Heart left ventricle (tissue), 16 donors: ENCODE data around the gene MINDY3. TPM values are rescaled to one million over a fixed set of nuclear protein-coding genes. Genes with fewer than 3 reads are reported as not detected.

Experiments
- ATAC-seq, 4 donors: fragments of 200-7000 bp; cut with Tn5 transposase; one replicate each; pipeline ENCODE4 v1.9.1; 2020 to 2022; ENCODE audit warnings: moderate library complexity in 4 of 4, mild to moderate bottlenecking in 3 of 4, moderate number of reproducible peaks in 1 of 4
- DNase-seq, 5 donors: peaks; one replicate each; pipeline ENCODE4 v3.0.0-alpha.2; 2020
- H3K27ac ChIP-seq, 12 donors: fragments of 200-600 bp; sonication (generic) in 4 of 12; one replicate each; pipeline versions ENCODE4 v1.5.0 to v1.8.0; 2016 to 2022; ENCODE audit warnings: mild to moderate bottlenecking in 2 of 12
- H3K27me3 ChIP-seq, 9 donors: fragments of 200-600 bp; sonication (generic) in 2 of 9; one replicate each; pipeline versions ENCODE4 v1.5.1 to v1.8.0; 2016 to 2022; ENCODE audit warnings: mild to moderate bottlenecking in 3 of 9
- H3K36me3 ChIP-seq, 9 donors: fragments of 200-600 bp; sonication (generic) in 2 of 9; one replicate each; pipeline versions ENCODE4 v1.5.0 to v1.8.0; 2018 to 2022; ENCODE audit warnings: mild to moderate bottlenecking in 2 of 9
- H3K4me1 ChIP-seq, 12 donors: fragments of 200-600 bp; sonication (generic) in 4 of 12; one replicate each; pipeline versions ENCODE4 v1.5.0 to v1.8.0; 2016 to 2022; ENCODE audit warnings: mild to moderate bottlenecking in 3 of 12
- H3K4me3 ChIP-seq, 12 donors: fragments of 200-600 bp; sonication (generic) in 4 of 12; one replicate each; pipeline versions ENCODE4 v1.5.0 to v1.8.0; 2017 to 2022; ENCODE audit warnings: mild to moderate bottlenecking in 9 of 12, moderate library complexity in 4 of 12
- H3K9me3 ChIP-seq, 12 donors: fragments of 200-600 bp; sonication (generic) in 4 of 12; one replicate each; pipeline versions ENCODE4 v1.5.0 to v1.8.0; 2016 to 2022; ENCODE audit warnings: mild to moderate bottlenecking in 1 of 12
- CTCF ChIP-seq, 12 donors: fragments of 200-600 bp; sonication (generic) in 4 of 12; IDR thresholded peaks; one replicate each; pipeline versions ENCODE4 v1.5.0 to v1.8.0; 2018 to 2022; ENCODE audit warnings: antibody characterized with exemption in 12 of 12, mild to moderate bottlenecking in 5 of 12
- POLR2A ChIP-seq, 2 donors: fragments of 450-650 bp; IDR thresholded peaks; one replicate each; pipeline ENCODE4 v1.6.1; 2017; ENCODE audit warnings: antibody characterized with exemption in 2 of 2, mild to moderate bottlenecking in 2 of 2, moderate library complexity in 2 of 2
- WGBS, 4 donors: extraction: QIAGEN DNeasy Blood & Tissue Kit in 2 of 4; methylation state at CpG; one replicate each; pipeline versions ENCODE4 v1.1.5 to v1.1.7; 2013 to 2018; 5-methylcytosine and 5-hydroxymethylcytosine counted together
- intact Hi-C, 10 donors: fragments of 100-400 bp; cut with DNase I; formaldehyde crosslinking; loops; one replicate each; pipeline versions ENCODE4 v1.11.1 to v1.14.2; 2022
- polyA plus RNA-seq, 2 donors: library from polyadenylated mRNA; stranded (reverse); fragments of 200-250 nt; gene quantifications; one replicate each; pipeline ENCODE4 v1.2.3, GENCODE V29; 2013
- total RNA-seq, 9 donors: library from RNA; depleted of rRNA in 2 of 9; stranded (reverse); fragments of >200 nt in 2 of 9; fragmentation: NEBNext Ultra II Directional in 3 of 9; extraction: Animal tissue kit (Norgen Biotek cat#: 25700) in 3 of 9; gene quantifications; one replicate each; pipeline versions ENCODE4 v1.1.0 to v1.2.4, GENCODE V29; 2016 to 2023
- donor health status: ischemic (EF 13 %, LVEDD 7.1; RV severe dilation, severe dysfunction).
- donor health status: healthy with polysubstance abuse.
- donor health status: DM: no; HTN: yes; CAD: no.
- donor health status: DM: no; HTN: no; CAD: no.
- donor health status: ischemic (EF 25% LVEDD 6.9; RV normal size, moderate dysfunction).
- donor health status: ischemic (EF 25% LVEDD 5.7; RV mildly dilated, moderate dysfunction).
- donor health status: healthy.
- donor health status: DM: yes; HTN: yes; CAD: no.
- donor health status: ischemic (EF 35%, LVEDD 5.7; RV mildly dilated, moderate dysfunction).
- donor health status: nonischemic (EF 11% LVEDD 7.7; RV severe dilation, severe dysfunction).
- donor health status: DM: yes; HTN: yes; CAD: no.
- donor health status: PGD.
- donor health status: ischemic (EF 29% LVEDD 5.4; RV normal size, mild dysfunction).
- donor health status: nonischemic (EF 23%, LVEDD 6.1; RV moderate dilation, normal function).

MINDY3 gene
- total and polyA plus RNA-seq, 11 donors, result 7.6 to 31.0 (median 21.0) TPM

DNA sequence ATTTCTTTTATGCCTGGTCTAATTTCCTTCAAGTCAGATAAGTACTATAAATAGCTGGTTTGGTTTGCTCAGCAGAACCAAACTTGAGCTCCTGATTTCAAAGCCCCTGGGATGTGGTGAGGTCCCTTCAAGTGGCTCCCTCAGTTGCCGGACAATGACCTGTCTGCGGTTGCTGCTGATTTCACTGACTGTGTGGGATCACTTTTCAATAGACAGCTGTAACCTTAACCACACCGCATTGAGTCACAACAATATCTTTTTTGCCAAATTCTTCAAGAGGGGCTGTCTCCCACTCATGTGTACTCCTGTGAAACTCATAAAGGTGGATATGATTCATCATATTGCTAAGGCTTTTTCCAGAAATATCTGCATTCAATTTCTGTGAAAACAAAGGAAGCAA lies 117.5 kb downstream of the MINDY3 start:
- H3K36me3 ChIP-seq, result no peaks in the 10 kb centered on the region
- H3K4me1 ChIP-seq, result peaks cover 0 to 16% (median 0%) of the 10 kb centered on the region in 12 donors
- ATAC-seq, result peak in 1 of 4 donors; percentile 24
- intact Hi-C loops, result loop anchor here in 1 of 10 donors (5.0 kb wide), 1 partner anchor 79 kb away; no protein-coding TSS in a partner anchor
- DNase-seq, result no peak
- no peaks in the 10 kb centered on the region for H3K27me3 ChIP-seq
- WGBS, 4 donors, result 59 to 72% (median 68%) methylated on average over 3 of the region's 3 CpGs
- no peak overlapping the region for H3K4me3 ChIP-seq
- H3K9me3 ChIP-seq, result no peaks in the 10 kb centered on the region
- no peak overlapping the region for H3K27ac ChIP-seq
- TF ChIP-seq CTCF (IDR thresholded peaks at IDR 0.05) (no peak), POLR2A (IDR thresholded peaks at IDR 0.05) (no peak)

DNA sequence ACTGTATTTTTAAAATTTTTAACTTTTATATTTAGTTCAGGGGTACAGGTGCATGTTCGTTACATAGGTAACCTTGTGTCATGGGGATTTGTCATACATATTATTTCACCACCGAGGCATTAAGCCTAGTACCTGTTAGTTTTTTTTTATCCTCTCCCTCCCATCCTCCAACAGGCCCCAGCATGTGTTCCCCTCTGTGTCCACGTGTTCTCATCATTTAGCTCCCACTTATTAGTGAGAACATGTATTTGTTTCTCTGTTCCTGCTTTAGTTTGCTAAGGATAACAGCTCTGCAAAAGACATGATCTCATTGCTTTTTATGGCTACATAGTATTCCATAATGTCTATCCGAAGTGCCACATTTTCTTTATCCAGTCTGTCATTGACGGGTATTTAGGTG lies 118.2 kb downstream of the MINDY3 start:
- 65 to 67% (median 66%) methylated on average over 5 of the region's 5 CpGs for WGBS, 4 donors
- ATAC-seq, result no peak
- peaks cover 0 to 20% (median 0%) of the 10 kb centered on the region in 12 donors for H3K4me1 ChIP-seq
- TF ChIP-seq CTCF (IDR thresholded peaks at IDR 0.05), result no peak
- H3K4me3 ChIP-seq, result no peak overlapping the region
- no peak for DNase-seq
- intact Hi-C loops, result loop anchor here in 1 of 10 donors (5.0 kb wide), 1 partner anchor 80 kb away; no protein-coding TSS in a partner anchor
- no peaks in the 10 kb centered on the region for H3K36me3 ChIP-seq
- H3K9me3 ChIP-seq, result no peaks in the 10 kb centered on the region
- H3K27ac ChIP-seq, result no peak overlapping the region
- H3K27me3 ChIP-seq, result no peaks in the 10 kb centered on the region

DNA sequence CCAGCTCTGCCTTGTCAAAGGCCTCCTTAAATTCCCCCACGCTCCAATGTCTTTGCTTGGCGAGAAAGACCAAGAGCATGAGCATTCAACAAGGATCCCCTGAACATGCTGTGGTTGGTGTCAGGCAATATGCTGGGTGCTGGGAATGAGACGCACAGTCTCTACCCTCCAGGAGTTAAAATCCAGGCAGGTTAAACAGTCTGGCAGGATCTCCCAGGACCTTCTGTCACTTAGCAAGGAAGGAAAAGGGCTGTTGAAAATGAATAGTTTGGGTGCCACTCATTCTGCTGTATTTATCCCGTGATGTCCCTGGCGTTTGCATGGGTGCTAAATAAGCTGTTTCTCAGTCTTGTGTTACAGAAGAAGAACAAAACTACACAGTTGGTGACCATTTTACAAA lies 118.7 kb downstream of the MINDY3 start:
- Histone ChIP-seq H3K9me3 (no peaks in the 10 kb centered on the region), H3K27me3 (no peaks in the 10 kb centered on the region), H3K36me3 (no peaks in the 10 kb centered on the region), H3K4me1 (peaks cover 0 to 19% (median 0%) of the 10 kb centered on the region in 12 donors), H3K27ac (no peak overlapping the region), H3K4me3 (no peak overlapping the region)
- no peak for ATAC-seq
- TF ChIP-seq CTCF (IDR thresholded peaks at IDR 0.05) (no peak), POLR2A (IDR thresholded peaks at IDR 0.05) (no peak)
- DNase-seq, result no peak
- intact Hi-C loops, result loop anchor here in 1 of 10 donors (5.0 kb wide), 1 partner anchor 81 kb away; no protein-coding TSS in a partner anchor
- 86 to 96% (median 91%) methylated on average over 5 of the region's 5 CpGs for WGBS, 4 donors

- DNase-seq, result no peak
- Histone ChIP-seq H3K27ac (no peak overlapping the region), H3K4me1 (peaks cover 0 to 15% (median 0%) of the 10 kb centered on the region in 12 donors), H3K4me3 (no peak overlapping the region), H3K27me3 (no peaks in the 10 kb centered on the region), H3K9me3 (no peaks in the 10 kb centered on the region), H3K36me3 (no peaks in the 10 kb centered on the region)
- no peak for ATAC-seq
- WGBS, 4 donors, result 92 to 97% (median 94%) methylated on average over 6 of the region's 6 CpGs
- intact Hi-C loops, result loop anchor here in 1 of 10 donors (5.0 kb wide), 1 partner anchor 82 kb away; no protein-coding TSS in a partner anchor
- TF ChIP-seq POLR2A (IDR thresholded peaks at IDR 0.05), result no peak
- no peak for TF ChIP-seq CTCF (IDR thresholded peaks at IDR 0.05)
Measured at GRCh38 chr10:15740261-15740660, 120.0 kb downstream of the MINDY3 start.
